Ishikawa (cell line): Measurements from ENCODE around the gene COL25A1.

Source experiments
- CEBPB ChIP-seq: IDR thresholded peaks from 2 replicates; pipeline ENCODE4 v1.6.1; 2012
- CREB1 ChIP-seq: IDR thresholded peaks from 2 replicates; pipeline ENCODE4 v1.6.1; 2012; ENCODE audit warnings: low read depth
- EGR1 ChIP-seq: IDR thresholded peaks from 2 replicates; pipeline ENCODE4 v1.6.1; 2012
- EP300 ChIP-seq: IDR thresholded peaks from 2 replicates; pipeline ENCODE4 v1.6.1; 2012; ENCODE audit warnings: borderline replicate concordance
- FOXM1 ChIP-seq: IDR thresholded peaks from 2 replicates; pipeline ENCODE4 v1.6.1; 2012; ENCODE audit warnings: low read depth, borderline replicate concordance
- MAX ChIP-seq: IDR thresholded peaks from 2 replicates; pipeline ENCODE4 v1.6.1; 2012
- NFIC ChIP-seq: IDR thresholded peaks from 2 replicates; pipeline ENCODE4 v1.6.1; 2012
- RAD21 ChIP-seq: IDR thresholded peaks from 2 replicates; pipeline ENCODE4 v1.6.1; 2012; ENCODE audit warnings: low read depth
- TAF1 ChIP-seq: IDR thresholded peaks from 2 replicates; pipeline ENCODE4 v1.6.1; 2012; ENCODE audit warnings: low read depth, mild to moderate bottlenecking
- TCF12 ChIP-seq: IDR thresholded peaks from 2 replicates; pipeline ENCODE4 v1.6.1; 2012; ENCODE audit warnings: low read depth
- TEAD4 ChIP-seq: IDR thresholded peaks from 2 replicates; pipeline ENCODE4 v1.6.1; 2012
- USF1 ChIP-seq: IDR thresholded peaks from 2 replicates; pipeline ENCODE4 v1.6.1; 2012
- YY1 ChIP-seq: IDR thresholded peaks from 2 replicates; pipeline ENCODE4 v1.6.1; 2012; ENCODE audit warnings: low read depth
- ZBTB7A ChIP-seq: IDR thresholded peaks from 2 replicates; pipeline ENCODE4 v1.6.1; 2012; ENCODE audit warnings: low read depth
- TF ChIP-seq, protein P1 (sequence below): IDR thresholded peaks from 2 replicates; pipeline ENCODE4 v1.6.1; 2012; ENCODE audit warnings: low read depth, mild to moderate bottlenecking

Gene COL25A1

GRCh38 chr4:109233570-109233969 lies 68.9 kb downstream of the COL25A1 start:
- TF ChIP-seq, protein P1, sequence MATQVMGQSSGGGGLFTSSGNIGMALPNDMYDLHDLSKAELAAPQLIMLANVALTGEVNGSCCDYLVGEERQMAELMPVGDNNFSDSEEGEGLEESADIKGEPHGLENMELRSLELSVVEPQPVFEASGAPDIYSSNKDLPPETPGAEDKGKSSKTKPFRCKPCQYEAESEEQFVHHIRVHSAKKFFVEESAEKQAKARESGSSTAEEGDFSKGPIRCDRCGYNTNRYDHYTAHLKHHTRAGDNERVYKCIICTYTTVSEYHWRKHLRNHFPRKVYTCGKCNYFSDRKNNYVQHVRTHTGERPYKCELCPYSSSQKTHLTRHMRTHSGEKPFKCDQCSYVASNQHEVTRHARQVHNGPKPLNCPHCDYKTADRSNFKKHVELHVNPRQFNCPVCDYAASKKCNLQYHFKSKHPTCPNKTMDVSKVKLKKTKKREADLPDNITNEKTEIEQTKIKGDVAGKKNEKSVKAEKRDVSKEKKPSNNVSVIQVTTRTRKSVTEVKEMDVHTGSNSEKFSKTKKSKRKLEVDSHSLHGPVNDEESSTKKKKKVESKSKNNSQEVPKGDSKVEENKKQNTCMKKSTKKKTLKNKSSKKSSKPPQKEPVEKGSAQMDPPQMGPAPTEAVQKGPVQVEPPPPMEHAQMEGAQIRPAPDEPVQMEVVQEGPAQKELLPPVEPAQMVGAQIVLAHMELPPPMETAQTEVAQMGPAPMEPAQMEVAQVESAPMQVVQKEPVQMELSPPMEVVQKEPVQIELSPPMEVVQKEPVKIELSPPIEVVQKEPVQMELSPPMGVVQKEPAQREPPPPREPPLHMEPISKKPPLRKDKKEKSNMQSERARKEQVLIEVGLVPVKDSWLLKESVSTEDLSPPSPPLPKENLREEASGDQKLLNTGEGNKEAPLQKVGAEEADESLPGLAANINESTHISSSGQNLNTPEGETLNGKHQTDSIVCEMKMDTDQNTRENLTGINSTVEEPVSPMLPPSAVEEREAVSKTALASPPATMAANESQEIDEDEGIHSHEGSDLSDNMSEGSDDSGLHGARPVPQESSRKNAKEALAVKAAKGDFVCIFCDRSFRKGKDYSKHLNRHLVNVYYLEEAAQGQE = no peak
- TF ChIP-seq ZBTB7A (no peak), CREB1 (no peak), TCF12 (no peak), NFIC (no peak), MAX (no peak), RAD21 (no peak), EGR1 (no peak), YY1 (no peak), CEBPB (no peak)

GRCh38 chr4:109232681-109233080 lies 69.8 kb downstream of the COL25A1 start:
- TF ChIP-seq EGR1 = no peak
- no peak for TF ChIP-seq MAX
- no peak for TF ChIP-seq TEAD4
- TF ChIP-seq TAF1 = no peak
- TF ChIP-seq USF1 = no peak
- no peak for TF ChIP-seq CEBPB
- TF ChIP-seq FOXM1 = no peak
- no peak for TF ChIP-seq CREB1
- no peak for TF ChIP-seq NFIC
- TF ChIP-seq EP300 = no peak
- TF ChIP-seq TCF12 = no peak
- TF ChIP-seq RAD21 = no peak
- TF ChIP-seq, protein P1 = no peak
- TF ChIP-seq ZBTB7A = no peak
- TF ChIP-seq YY1 = no peak

- no peak for TF ChIP-seq MAX
- TF ChIP-seq YY1 = no peak
- no peak for TF ChIP-seq FOXM1
- no peak for TF ChIP-seq CREB1
- TF ChIP-seq TEAD4 = no peak
- TF ChIP-seq, protein P1 = no peak
- no peak for TF ChIP-seq EGR1
- no peak for TF ChIP-seq ZBTB7A
- TF ChIP-seq TAF1 = no peak
- TF ChIP-seq RAD21 = no peak
These were observed 71.1 kb downstream of the COL25A1 start for GRCh38 chr4:109231331-109231730.

DNA sequence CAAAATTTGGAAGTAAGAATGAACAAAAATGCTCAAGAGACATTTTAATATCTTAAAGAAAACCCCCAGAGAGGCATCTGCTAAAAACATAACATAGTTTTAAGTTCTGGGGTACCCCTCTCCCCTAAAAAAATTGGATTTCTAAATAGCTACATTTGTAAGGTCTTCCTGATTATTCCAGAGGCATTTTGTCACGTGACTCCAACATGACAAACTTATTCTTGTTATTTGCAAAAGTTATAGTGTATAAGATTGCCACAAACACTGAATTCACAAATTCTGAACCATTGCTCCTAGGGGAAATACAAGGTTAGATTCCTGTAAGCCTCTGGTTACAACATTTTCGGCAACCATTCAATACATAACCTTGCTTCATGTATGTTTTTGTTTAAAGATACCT lies 73.4 kb downstream of the COL25A1 start:
- TF ChIP-seq EGR1 (no peak), MAX (no peak), EP300 (no peak), RAD21 (no peak)

- TF ChIP-seq NFIC (no peak), CREB1 (no peak), MAX (no peak), ZBTB7A (no peak)
- TF ChIP-seq, protein P1 = no peak
These were observed 84.2 kb downstream of the COL25A1 start for GRCh38 chr4:109218288-109218687.
